ENCODE measurements around the gene CTTNBP2.

GRCh38 chr7:117672453-117672852 lies 200.8 kb downstream of the CTTNBP2 start:
- TF ChIP-seq CTCF (IDR thresholded peaks at IDR 0.05) (no peak), POLR2A (IDR thresholded peaks at IDR 0.05) (no peak), POLR2AphosphoS5 (IDR thresholded peaks at IDR 0.05; ENCODE audit: insufficient read depth in 1 of 2, low read depth in 1 of 2) (no peak)
